H1 (cell line): ENCODE measurements around the gene RPN2. TPM values are rescaled to one million over a fixed set of nuclear protein-coding genes. Genes with fewer than 3 reads are reported as not detected.

ENCODE experiments used
- CTCF ChIA-PET: fragments of 300-600 bp; sonication (Branson Sonifier 250); formaldehyde crosslinking; loops from one replicate; lab custom pipeline; 2021; ENCODE audit not compliant: partially characterized antibody; lab: Charles Lee
- POLR2A ChIA-PET: fragments of 300-600 bp; sonication (Branson Sonifier 250); formaldehyde crosslinking; loops from one replicate; lab custom pipeline; 2021; ENCODE audit warnings: inconsistent platforms; ENCODE audit not compliant: partially characterized antibody; lab: Charles Lee
- DNase-seq, 2 experiments: peaks; one replicate each; pipeline versions ENCODE4 v3.0.0 to v3.0.0-alpha.2; 2010 to 2022; ENCODE audit warnings: low spot score in 2 of 2, low read depth in 1 of 2, mixed read lengths in 1 of 2
- FAIRE-seq: peaks from 2 replicates; lab custom pipeline; 2011; peaks lifted over from hg19 to GRCh38; lab: Jason Lieb, UNC
- H2AFZ ChIP-seq: 2 replicates; pipeline ENCODE4 v1.8.1; 2012; ENCODE audit warnings: low read length, inconsistent platforms
- H2AK5ac ChIP-seq: 2 replicates; pipeline ENCODE4 v1.6.1; 2013; ENCODE audit warnings: low read depth, low read length
- H2BK120ac ChIP-seq: replicated peaks from 2 replicates; pipeline ENCODE3; 2013; ENCODE audit warnings: low read depth, low read length, inconsistent platforms
- H2BK12ac ChIP-seq: 2 replicates; pipeline ENCODE4 v1.6.1; 2013; ENCODE audit warnings: low read depth, low read length
- H2BK15ac ChIP-seq: 2 replicates; pipeline ENCODE4 v1.6.1; 2013; ENCODE audit warnings: low read length
- H2BK20ac ChIP-seq: 2 replicates; pipeline ENCODE4 v1.6.1; 2013; ENCODE audit warnings: low read length
- H2BK5ac ChIP-seq: 2 replicates; pipeline ENCODE4 v1.6.1; 2013; ENCODE audit warnings: low read depth, low read length
- H3K14ac ChIP-seq: 2 replicates; pipeline ENCODE4 v1.6.1; 2013; ENCODE audit warnings: inconsistent platforms; ENCODE audit not compliant: insufficient read length
- H3K18ac ChIP-seq: 2 replicates; pipeline ENCODE4 v1.6.1; 2013; ENCODE audit warnings: low read length; ENCODE audit errors: extremely low read depth
- H3K23ac ChIP-seq: 2 replicates; pipeline ENCODE4 v1.6.1; 2013; ENCODE audit warnings: inconsistent platforms; ENCODE audit not compliant: insufficient read length
- H3K23me2 ChIP-seq: 2 replicates; pipeline ENCODE4 v1.6.1; 2013; ENCODE audit warnings: low read depth, low read length
- H3K27ac ChIP-seq: 2 replicates; pipeline ENCODE4 v1.6.1; 2011; ENCODE audit warnings: low read depth, low read length, inconsistent platforms
- H3K27me3 ChIP-seq, 4 experiments: replicated peaks in 1 of 4; 1 replicate in 1 of 4; 2 replicates in 3 of 4; pipeline versions ENCODE4 v1.6.1 to v1.8.1; 2011 to 2013; ENCODE audit warnings: low read length in 3 of 4, mild to moderate bottlenecking in 3 of 4, inconsistent platforms in 2 of 4, mixed read lengths in 2 of 4, moderate library complexity in 1 of 4; ENCODE audit not compliant: control insufficient read depth in 3 of 4, insufficient read depth in 3 of 4; ENCODE audit errors: extremely low read depth in 1 of 4
- H3K36me3 ChIP-seq, 4 experiments: 2 replicates each; pipeline versions ENCODE4 v1.6.1 to v1.8.1; 2011 to 2013; ENCODE audit warnings: mild to moderate bottlenecking in 4 of 4, low read length in 3 of 4, moderate library complexity in 2 of 4, control low read depth in 1 of 4, inconsistent platforms in 1 of 4; ENCODE audit not compliant: insufficient read depth in 4 of 4, control insufficient read depth in 2 of 4
- H3K4ac ChIP-seq: replicated peaks from 2 replicates; pipeline ENCODE3; 2013; ENCODE audit warnings: low read length, low read depth, mixed read lengths, inconsistent platforms; ENCODE audit not compliant: insufficient read length
- H3K4me1 ChIP-seq, 4 experiments: replicated peaks in 1 of 4; 1 replicate in 1 of 4; 2 replicates in 3 of 4; pipeline versions ENCODE4 v1.6.1 to v1.8.1; 2011 to 2013; ENCODE audit warnings: low read length in 3 of 4, inconsistent platforms in 2 of 4, mixed read lengths in 1 of 4; ENCODE audit not compliant: insufficient read depth in 4 of 4, control insufficient read depth in 3 of 4
- H3K4me2 ChIP-seq, 2 experiments: 2 replicates each; pipeline versions ENCODE4 v1.6.1 to v1.8.1; 2011 to 2013; ENCODE audit warnings: low read depth in 2 of 2, low read length in 2 of 2, control low read depth in 1 of 2, inconsistent platforms in 1 of 2, mild to moderate bottlenecking in 1 of 2; ENCODE audit not compliant: insufficient read depth in 1 of 2
- H3K4me3 ChIP-seq, 4 experiments: fragments of 200-600, 300-600 bp in 1 of 4; sonication (generic), shearing (Covaris generic), sonication (Bioruptor Twin) in 1 of 4; 2 replicates each; pipeline versions ENCODE4 v1.5.1 to v1.8.1; 2011 to 2016; ENCODE audit warnings: low read length in 4 of 4, low read depth in 3 of 4, control low read depth in 2 of 4, inconsistent platforms in 2 of 4, mild to moderate bottlenecking in 2 of 4, mixed read lengths in 1 of 4, moderate library complexity in 1 of 4; ENCODE audit not compliant: insufficient read depth in 2 of 4; ENCODE audit errors: extremely low read depth in 1 of 4
- H3K56ac ChIP-seq: replicated peaks from 2 replicates; pipeline ENCODE3; 2013; ENCODE audit warnings: low read depth, mild to moderate bottlenecking, mixed read lengths, low read length, inconsistent platforms; ENCODE audit not compliant: insufficient read length
- H3K79me1 ChIP-seq: 2 replicates; pipeline ENCODE4 v1.6.1; 2013; ENCODE audit warnings: low read depth, low read length, control low read depth
- H3K79me2 ChIP-seq, 2 experiments: 2 replicates each; pipeline versions ENCODE4 v1.6.1 to v1.8.1; 2012 to 2013; ENCODE audit warnings: low read length in 2 of 2, mild to moderate bottlenecking in 2 of 2, inconsistent platforms in 1 of 2; ENCODE audit not compliant: insufficient read depth in 2 of 2, control insufficient read depth in 1 of 2
- H3K9ac ChIP-seq, 4 experiments: replicated peaks in 1 of 4; 1 replicate in 1 of 4; 2 replicates in 3 of 4; pipeline versions ENCODE4 v1.6.1 to v1.8.1; 2011 to 2013; ENCODE audit warnings: low read depth in 3 of 4, low read length in 3 of 4, control low read depth in 2 of 4, mild to moderate bottlenecking in 2 of 4, moderate library complexity in 2 of 4, inconsistent platforms in 1 of 4; ENCODE audit errors: extremely low read depth in 1 of 4
- H3K9me3 ChIP-seq, 2 experiments: 2 replicates each; pipeline versions ENCODE4 v1.6.1 to v1.8.1; 2012 to 2013; ENCODE audit warnings: mild to moderate bottlenecking in 2 of 2, moderate library complexity in 2 of 2, control low read depth in 1 of 2, inconsistent platforms in 1 of 2, low read depth in 1 of 2, low read length in 1 of 2, mixed read lengths in 1 of 2; ENCODE audit not compliant: insufficient read depth in 2 of 2
- H4K20me1 ChIP-seq, 2 experiments: replicated peaks in 1 of 2; 2 replicates each; pipeline versions ENCODE3 to v1.8.1; 2011 to 2013; ENCODE audit warnings: inconsistent platforms in 2 of 2, low read length in 2 of 2, mild to moderate bottlenecking in 1 of 2; ENCODE audit not compliant: insufficient read depth in 2 of 2, control insufficient read depth in 1 of 2
- H4K5ac ChIP-seq: 2 replicates; pipeline ENCODE4 v1.6.1; 2013; ENCODE audit warnings: low read length, low read depth, mixed read lengths, inconsistent platforms; ENCODE audit not compliant: insufficient read length
- H4K8ac ChIP-seq: 2 replicates; pipeline ENCODE4 v1.8.0; 2013; ENCODE audit warnings: mild to moderate bottlenecking, moderate library complexity, low read length, inconsistent platforms; ENCODE audit not compliant: insufficient read depth; ENCODE audit errors: extremely low read depth
- H4K91ac ChIP-seq: replicated peaks from 2 replicates; pipeline ENCODE3; 2013; ENCODE audit warnings: low read length, mixed read lengths, inconsistent platforms; ENCODE audit not compliant: insufficient read length
- BCL11A ChIP-seq, 2 experiments: IDR thresholded peaks; one replicate each; pipeline ENCODE4 v1.6.1; 2011; ENCODE audit warnings: low read depth in 2 of 2, low read length in 2 of 2, mild to moderate bottlenecking in 2 of 2
- BRCA1 ChIP-seq: IDR thresholded peaks from 2 replicates; pipeline ENCODE4 v1.6.1; 2012; ENCODE audit warnings: low read depth, low read length, improper control_type of control experiment
- EGR1 ChIP-seq: IDR thresholded peaks from 2 replicates; pipeline ENCODE4 v1.6.1; 2011; ENCODE audit warnings: low read depth, low read length, borderline replicate concordance
- MAFK ChIP-seq: IDR thresholded peaks from 2 replicates; pipeline ENCODE4 v1.6.1; 2012; ENCODE audit warnings: low read depth, mild to moderate bottlenecking, improper control_type of control experiment, low read length
- NRF1 ChIP-seq: IDR thresholded peaks from 2 replicates; pipeline ENCODE4 v1.6.1; 2011; ENCODE audit warnings: mild to moderate bottlenecking, low read depth, low read length, improper control_type of control experiment
- SIN3A ChIP-seq, 2 experiments: IDR thresholded peaks in 1 of 2; conservative IDR thresholded peaks in 1 of 2; 2 replicates each; pipeline ENCODE4 v1.6.1; 2011 to 2012; ENCODE audit warnings: low read length in 2 of 2, improper control_type of control experiment in 1 of 2, low read depth in 1 of 2, mild to moderate bottlenecking in 1 of 2
- WGBS, 2 experiments: shearing (Covaris generic) in 1 of 2; methylation state at CpG; one replicate each; pipeline versions ENCODE4 v1.1.6 to v1.1.7; 2013 to 2015; ENCODE audit warnings: low lambda C conversion rate in 2 of 2, mixed read lengths in 2 of 2, inconsistent platforms in 1 of 2, low coverage in 1 of 2, missing lambda C conversion rate in 1 of 2; ENCODE audit not compliant: insufficient replicate concordance in 2 of 2, insufficient coverage in 1 of 2, insufficient read length in 1 of 2; ENCODE audit errors: extremely low coverage in 1 of 2, missing lambda C conversion rate in 1 of 2; 5-methylcytosine and 5-hydroxymethylcytosine counted together
- polyA plus RNA-seq, 7 experiments: library from polyadenylated mRNA; depleted of rRNA in 3 of 7; stranded (reverse) in 5 of 7; unstranded in 2 of 7; fragments of >200 nt in 5 of 7; fragments of 200-250 nt in 2 of 7; gene quantifications; 1 replicate in 5 of 7; 2 replicates in 1 of 7; 4 replicates in 1 of 7; pipeline versions ENCODE4 v1.2.1 to v1.2.3, GENCODE V29; 2011 to 2013; ENCODE audit warnings: missing spikeins in 2 of 7, mixed read lengths in 2 of 7
- total RNA-seq: library from RNA; stranded (reverse); fragmentation: NEBNext Ultra II Directional; extraction: Animal tissue kit (Norgen Biotek cat#: 25700); gene quantifications from 2 replicates; pipeline ENCODE4 v1.2.1, GENCODE V29; 2021
- TF ChIP-seq, protein P1 (sequence below): IDR thresholded peaks from 2 replicates; pipeline ENCODE4 v1.6.1; 2012; ENCODE audit warnings: low read length, inconsistent platforms

Gene RPN2
- total and polyA plus RNA-seq, 2 of the 8 experiments (the other 6 are each of a cell fraction or from before 2014, with no cell fraction given) = 236 to 379 TPM

DNA sequence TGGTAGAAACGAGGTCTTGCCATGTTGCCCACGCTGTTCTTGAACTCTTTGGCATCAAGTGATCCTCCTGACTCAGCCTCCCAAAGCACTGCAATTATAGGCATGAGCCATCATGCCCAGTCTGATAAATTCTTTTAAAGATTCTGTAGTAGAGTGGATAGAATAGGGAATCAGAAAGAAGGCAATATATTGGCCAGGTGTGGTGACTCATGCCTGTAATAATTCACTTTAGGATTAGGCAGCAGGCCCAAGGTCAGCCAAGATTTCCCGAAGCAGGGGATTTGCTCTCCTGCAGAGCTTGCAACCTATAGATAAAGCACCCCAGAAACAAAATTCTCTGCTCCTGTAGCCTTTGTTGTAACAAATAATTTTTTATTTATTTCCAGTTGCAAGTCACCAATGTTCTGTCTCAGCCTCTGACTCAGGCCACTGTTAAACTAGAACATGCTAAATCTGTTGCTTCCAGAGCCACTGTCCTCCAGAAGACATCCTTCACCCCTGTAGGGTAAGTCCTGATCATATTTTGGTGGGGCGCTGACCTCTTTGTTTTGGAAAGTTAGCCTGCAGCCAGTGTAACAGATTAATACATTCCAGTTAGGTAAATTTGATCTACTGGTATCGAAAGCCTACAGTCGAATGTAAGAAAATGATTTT lies 30.7 kb downstream of the RPN2 start:
- H4K20me1 ChIP-seq = peaks cover 2 to 4% of the 10 kb centered on the region in 2 experiments
- H2AFZ ChIP-seq = no peak overlapping the region
- H3K27ac ChIP-seq = no peak overlapping the region
- no peak overlapping the region for H3K4me3 ChIP-seq
- 96% methylated on average over 6 of the region's 6 CpGs; no CpG with 5 or more reads in 1 of the 2 experiments for WGBS, 2 experiments
- no peak overlapping the region for H3K18ac ChIP-seq
- no peak overlapping the region for H2AK5ac ChIP-seq
- no peak overlapping the region for H3K4me2 ChIP-seq
- no peak overlapping the region for H4K91ac ChIP-seq
- H3K36me3 ChIP-seq = peaks cover 30 to 94% (median 61%) of the 10 kb centered on the region in 4 experiments
- no peak overlapping the region for H2BK15ac ChIP-seq
- H4K8ac ChIP-seq = no peak overlapping the region
- no peak overlapping the region for H2BK20ac ChIP-seq
- H3K56ac ChIP-seq = no peak overlapping the region
- H3K4me1 ChIP-seq = no peaks in the 10 kb centered on the region
- H4K5ac ChIP-seq = no peak overlapping the region
- H3K23ac ChIP-seq = no peak overlapping the region
- H2BK5ac ChIP-seq = no peak overlapping the region
- H2BK120ac ChIP-seq = no peak overlapping the region
- H3K9ac ChIP-seq = no peak overlapping the region
- CTCF ChIA-PET = interaction anchor here (0.7 to 2.6 kb wide), 3 partner anchors 14 to 821 kb away, joined by 3 to 13 read pairs (median 8); no protein-coding TSS in a partner anchor
- H2BK12ac ChIP-seq = no peak overlapping the region
- DNase-seq = no peak
- H3K79me1 ChIP-seq = peaks cover 2% of the 10 kb centered on the region; the same call in 1 of the 2 replicates
- no peak for FAIRE-seq
- POLR2A ChIA-PET = interaction anchor here (0.7 kb wide), 1 partner anchor 36 kb away, joined by 5 read pairs; no protein-coding TSS in a partner anchor
- TF ChIP-seq, protein P1, sequence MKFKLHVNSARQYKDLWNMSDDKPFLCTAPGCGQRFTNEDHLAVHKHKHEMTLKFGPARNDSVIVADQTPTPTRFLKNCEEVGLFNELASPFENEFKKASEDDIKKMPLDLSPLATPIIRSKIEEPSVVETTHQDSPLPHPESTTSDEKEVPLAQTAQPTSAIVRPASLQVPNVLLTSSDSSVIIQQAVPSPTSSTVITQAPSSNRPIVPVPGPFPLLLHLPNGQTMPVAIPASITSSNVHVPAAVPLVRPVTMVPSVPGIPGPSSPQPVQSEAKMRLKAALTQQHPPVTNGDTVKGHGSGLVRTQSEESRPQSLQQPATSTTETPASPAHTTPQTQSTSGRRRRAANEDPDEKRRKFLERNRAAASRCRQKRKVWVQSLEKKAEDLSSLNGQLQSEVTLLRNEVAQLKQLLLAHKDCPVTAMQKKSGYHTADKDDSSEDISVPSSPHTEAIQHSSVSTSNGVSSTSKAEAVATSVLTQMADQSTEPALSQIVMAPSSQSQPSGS = no peak
- TF ChIP-seq BRCA1 (no peak), MAFK (no peak), EGR1 (no peak), NRF1 (no peak), SIN3A (conservative IDR thresholded peaks at IDR 0.05 in 1 of 2, IDR thresholded peaks at IDR 0.05 in 1 of 2; ENCODE audit: low read depth in 1 of 2, low read length in 2 of 2) (no peak), BCL11A (IDR thresholded peaks at IDR 0.05; ENCODE audit: low read depth in 2 of 2, low read length in 2 of 2) (no peak)
- TF ChIP-seq, all 59 proteins: peak for 0
- Histone ChIP-seq H3K23me2 (no peaks in the 10 kb centered on the region), H3K4ac (no peak overlapping the region), H3K27me3 (no peaks in the 10 kb centered on the region), H3K9me3 (no peaks in the 10 kb centered on the region), H3K14ac (no peak overlapping the region), H3K79me2 (no peaks in the 10 kb centered on the region)
